Thyroid gland (tissue), 4 donors: ENCODE results near the gene SLF1.

Experiments
- POLR2A ChIP-seq, 2 donors: fragments of 450-650 bp; IDR thresholded peaks; one replicate each; pipeline ENCODE4 v1.6.1; 2017; ENCODE audit warnings: antibody characterized with exemption in 2 of 2, mild to moderate bottlenecking in 2 of 2, moderate library complexity in 1 of 2
- TF ChIP-seq, protein P1 (sequence below), 6 experiments: fragments of 200-600 bp in 3 of 6; fragments of 450-650 bp in 3 of 6; sonication (generic) in 3 of 6; IDR thresholded peaks; one replicate each; pipeline ENCODE4 v1.5.1; 2016 to 2019; ENCODE audit warnings: antibody characterized with exemption in 6 of 6, mild to moderate bottlenecking in 2 of 6, inconsistent platforms in 1 of 6, moderate library complexity in 1 of 6

DNA sequence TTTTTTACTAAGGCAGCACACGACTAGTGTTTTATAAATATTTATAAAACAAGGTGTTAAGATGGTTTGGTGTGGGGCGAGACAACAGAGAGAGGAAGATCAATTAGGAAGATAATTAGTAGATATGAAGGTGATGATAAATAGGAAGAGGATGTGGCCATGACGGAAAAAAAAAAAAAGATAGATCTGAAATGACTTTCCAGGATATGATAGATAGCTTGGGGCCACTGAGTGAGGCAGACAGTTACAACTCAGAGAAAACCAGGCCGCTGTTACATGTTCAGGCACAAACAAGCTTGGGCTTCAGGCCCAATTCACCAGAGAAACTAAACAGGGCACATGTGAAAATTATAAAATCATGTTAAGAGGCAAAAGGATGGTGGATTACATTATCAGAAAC is 43.3 kb upstream of the SLF1 start:
- TF ChIP-seq, protein P1, sequence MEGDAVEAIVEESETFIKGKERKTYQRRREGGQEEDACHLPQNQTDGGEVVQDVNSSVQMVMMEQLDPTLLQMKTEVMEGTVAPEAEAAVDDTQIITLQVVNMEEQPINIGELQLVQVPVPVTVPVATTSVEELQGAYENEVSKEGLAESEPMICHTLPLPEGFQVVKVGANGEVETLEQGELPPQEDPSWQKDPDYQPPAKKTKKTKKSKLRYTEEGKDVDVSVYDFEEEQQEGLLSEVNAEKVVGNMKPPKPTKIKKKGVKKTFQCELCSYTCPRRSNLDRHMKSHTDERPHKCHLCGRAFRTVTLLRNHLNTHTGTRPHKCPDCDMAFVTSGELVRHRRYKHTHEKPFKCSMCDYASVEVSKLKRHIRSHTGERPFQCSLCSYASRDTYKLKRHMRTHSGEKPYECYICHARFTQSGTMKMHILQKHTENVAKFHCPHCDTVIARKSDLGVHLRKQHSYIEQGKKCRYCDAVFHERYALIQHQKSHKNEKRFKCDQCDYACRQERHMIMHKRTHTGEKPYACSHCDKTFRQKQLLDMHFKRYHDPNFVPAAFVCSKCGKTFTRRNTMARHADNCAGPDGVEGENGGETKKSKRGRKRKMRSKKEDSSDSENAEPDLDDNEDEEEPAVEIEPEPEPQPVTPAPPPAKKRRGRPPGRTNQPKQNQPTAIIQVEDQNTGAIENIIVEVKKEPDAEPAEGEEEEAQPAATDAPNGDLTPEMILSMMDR (IDR thresholded peaks at IDR 0.05) = no peak
- no peak for TF ChIP-seq POLR2A (IDR thresholded peaks at IDR 0.05)
